Measurements from ENCODE around the gene HOXA6. TPM values are rescaled to one million over a fixed set of nuclear protein-coding genes. Genes with fewer than 3 reads are reported as not detected.

Gene HOXA6
- total and polyA plus RNA-seq, 2 of the 4 experiments (the other 2 are of a cell fraction) = 1.4 to 1.8 TPM

- TF ChIP-seq ELK1 (IDR thresholded peaks at IDR 0.05; ENCODE audit: borderline replicate concordance, low read depth, low read length) = no peak
Measured at GRCh38 chr7:27159266-27160144, 11.9 kb upstream of the HOXA6 start (continued).
